M059J (cell line): Measurements from ENCODE around the gene EED. TPM values are rescaled to one million over a fixed set of nuclear protein-coding genes. Genes with fewer than 3 reads are reported as not detected.
A peak's percentile ranks its signal among the peaks of the same experiment; 100 is the strongest.

Experiments
- DNase-seq: peaks from one replicate; pipeline ENCODE4 v3.0.0-alpha.2; 2012; ENCODE audit warnings: low read depth
- total RNA-seq: library from RNA; depleted of rRNA; stranded (reverse); fragments of >200 nt; shearing (Covaris generic); gene quantifications from 2 replicates; pipeline ENCODE4 v1.2.3, GENCODE V29; 2014

EED gene
- total RNA-seq, 1 experiment from 2014 or later: 35.6 TPM

- no peak for DNase-seq
Observed at GRCh38 chr11:86249307-86250098, 5.0 kb downstream of the EED start.

GRCh38 chr11:86251345-86251744 lies 6.8 kb downstream of the EED start:
- DNase-seq: no peak

DNA sequence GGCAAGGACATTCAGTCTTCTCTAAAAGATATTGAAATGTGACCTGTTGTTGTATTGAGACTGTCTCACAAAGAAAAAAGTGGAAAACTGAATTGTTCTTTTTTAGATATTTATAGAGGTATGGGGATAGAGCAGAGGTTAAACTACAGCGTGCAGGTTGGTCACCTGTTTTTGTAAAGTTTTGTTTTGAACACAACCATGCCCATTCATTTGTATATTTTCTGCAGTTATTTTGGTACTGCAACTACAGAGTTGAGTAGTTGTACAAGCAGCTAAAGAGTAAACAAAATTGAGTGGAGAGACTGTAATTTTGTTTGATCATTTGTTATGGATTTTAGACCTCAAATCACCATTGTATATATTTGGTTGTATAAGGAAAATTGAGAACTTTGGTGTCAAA lies 11.3 kb downstream of the EED start:
- no peak for DNase-seq

- no peak for DNase-seq
Observed at GRCh38 chr11:86256608-86257007, 12.1 kb downstream of the EED start.

DNA sequence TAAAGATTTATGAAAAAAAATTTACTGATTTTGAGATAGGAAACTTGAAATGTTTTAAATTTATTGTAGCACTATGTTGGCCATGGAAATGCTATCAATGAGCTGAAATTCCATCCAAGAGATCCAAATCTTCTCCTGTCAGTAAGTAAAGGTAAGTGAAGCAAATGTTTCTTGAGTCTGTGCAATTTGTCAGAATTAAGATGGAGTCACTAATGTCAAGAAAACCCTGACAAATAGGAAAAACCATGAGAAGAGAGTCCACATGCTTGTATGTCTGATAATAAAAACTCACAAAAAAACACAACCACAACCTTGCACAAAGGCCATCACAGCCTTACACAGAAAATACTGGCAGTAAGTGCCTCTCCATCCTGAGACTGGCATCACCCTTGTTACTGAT lies 12.9 kb downstream of the EED start:
- no peak for DNase-seq

DNA sequence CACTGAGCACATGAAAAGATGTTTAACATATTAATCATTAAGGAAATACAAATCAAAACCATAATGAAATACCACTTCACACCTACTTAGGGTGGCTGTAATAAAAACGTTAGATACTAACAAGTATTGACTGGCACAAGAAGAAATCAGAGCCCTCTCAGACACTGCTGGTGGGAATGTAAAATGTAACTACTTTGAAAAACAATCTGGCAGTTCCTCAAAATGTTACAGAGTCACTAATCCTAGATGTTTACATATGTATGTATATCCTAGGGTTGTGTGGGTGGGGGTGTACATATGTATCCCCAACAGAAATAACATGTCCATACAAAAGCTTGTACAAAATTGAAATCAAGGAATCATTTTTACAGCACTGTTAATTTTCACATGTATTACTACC lies 15.2 kb downstream of the EED start:
- no peak for DNase-seq

GRCh38 chr11:86261328-86261727 lies 16.8 kb downstream of the EED start:
- no peak for DNase-seq

DNA sequence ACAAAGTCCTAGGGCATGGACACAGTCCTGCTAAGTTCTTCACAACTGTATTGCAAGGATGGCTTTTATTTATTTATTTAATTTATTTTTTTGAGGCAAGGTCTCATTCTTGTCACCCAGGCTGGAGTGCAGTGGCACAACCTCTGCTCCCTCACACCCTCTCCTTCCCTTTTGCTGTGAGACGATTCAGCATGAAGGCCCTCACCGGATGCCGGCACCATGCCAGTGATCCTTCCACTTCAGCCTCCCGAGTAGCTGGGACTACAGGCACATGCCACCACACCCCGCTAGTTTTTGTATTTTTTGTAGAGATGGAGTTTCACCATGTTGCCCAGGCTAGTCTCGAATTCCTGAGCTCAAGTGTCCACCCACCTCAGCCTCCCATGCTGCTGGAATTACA lies 17.8 kb downstream of the EED start:
- no peak for DNase-seq

DNA sequence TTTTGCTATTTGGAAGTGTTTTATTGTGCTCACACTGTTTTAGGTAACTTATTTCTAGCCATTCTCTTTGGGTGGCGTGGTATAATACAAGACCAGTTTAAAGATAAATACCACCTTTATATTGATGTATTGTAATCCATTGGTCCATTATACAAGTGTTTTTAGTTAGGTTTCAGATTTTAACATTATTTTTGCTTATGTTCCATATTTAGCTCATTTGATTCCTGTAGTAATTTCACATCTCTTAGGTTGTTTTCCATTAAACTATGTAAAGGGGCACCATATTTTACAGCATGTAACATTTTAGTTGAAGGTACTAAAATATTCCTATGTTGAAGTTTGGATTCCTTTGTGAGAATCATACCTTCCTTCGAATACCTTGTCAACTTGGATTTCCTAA lies 20.1 kb downstream of the EED start:
- DNase-seq: no peak

GRCh38 chr11:86265194-86265593 lies 20.6 kb downstream of the EED start:
- DNase-seq: no peak

DNA sequence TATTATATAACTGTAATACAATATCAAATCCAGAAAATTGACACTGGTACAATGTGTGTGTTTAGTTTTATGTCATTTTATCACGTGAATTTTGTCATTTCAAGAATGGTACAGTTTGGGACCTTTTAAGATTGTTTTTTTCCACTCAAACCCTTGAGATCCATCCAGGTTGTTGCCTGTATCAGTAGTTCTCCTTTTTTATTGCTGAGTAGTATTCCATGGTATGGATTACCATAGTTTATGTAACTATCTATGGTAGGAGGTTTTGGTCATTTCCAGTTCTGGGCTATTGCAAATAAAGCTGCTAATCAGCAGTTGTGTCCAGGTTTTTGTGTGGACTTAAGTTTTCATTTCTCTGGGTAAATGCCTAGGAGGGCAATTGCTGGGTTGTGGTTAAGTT lies 25.1 kb downstream of the EED start:
- DNase-seq: peak; percentile 20

DNA sequence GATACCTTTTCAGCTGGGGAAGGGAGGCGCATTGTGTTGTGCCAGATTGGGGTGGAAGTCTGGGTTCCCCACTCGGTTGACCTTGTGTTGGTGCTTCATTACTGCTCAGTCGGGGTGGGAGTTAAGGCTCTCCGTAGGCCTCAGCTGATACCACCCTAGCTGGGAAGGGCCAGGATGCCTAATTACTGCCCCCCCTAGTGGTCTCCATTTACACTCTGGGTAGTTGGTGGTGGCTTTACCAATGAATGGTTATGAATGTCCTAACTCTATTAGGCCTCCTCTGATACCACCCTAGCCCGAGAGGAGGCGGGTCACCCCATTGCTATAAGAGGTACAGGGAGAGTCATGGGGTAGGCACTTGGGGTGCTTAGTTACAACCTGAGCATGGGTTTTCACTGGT lies 29.9 kb downstream of the EED start:
- no peak for DNase-seq

GRCh38 chr11:86274999-86275398 lies 30.4 kb downstream of the EED start:
- DNase-seq: no peak

DNA sequence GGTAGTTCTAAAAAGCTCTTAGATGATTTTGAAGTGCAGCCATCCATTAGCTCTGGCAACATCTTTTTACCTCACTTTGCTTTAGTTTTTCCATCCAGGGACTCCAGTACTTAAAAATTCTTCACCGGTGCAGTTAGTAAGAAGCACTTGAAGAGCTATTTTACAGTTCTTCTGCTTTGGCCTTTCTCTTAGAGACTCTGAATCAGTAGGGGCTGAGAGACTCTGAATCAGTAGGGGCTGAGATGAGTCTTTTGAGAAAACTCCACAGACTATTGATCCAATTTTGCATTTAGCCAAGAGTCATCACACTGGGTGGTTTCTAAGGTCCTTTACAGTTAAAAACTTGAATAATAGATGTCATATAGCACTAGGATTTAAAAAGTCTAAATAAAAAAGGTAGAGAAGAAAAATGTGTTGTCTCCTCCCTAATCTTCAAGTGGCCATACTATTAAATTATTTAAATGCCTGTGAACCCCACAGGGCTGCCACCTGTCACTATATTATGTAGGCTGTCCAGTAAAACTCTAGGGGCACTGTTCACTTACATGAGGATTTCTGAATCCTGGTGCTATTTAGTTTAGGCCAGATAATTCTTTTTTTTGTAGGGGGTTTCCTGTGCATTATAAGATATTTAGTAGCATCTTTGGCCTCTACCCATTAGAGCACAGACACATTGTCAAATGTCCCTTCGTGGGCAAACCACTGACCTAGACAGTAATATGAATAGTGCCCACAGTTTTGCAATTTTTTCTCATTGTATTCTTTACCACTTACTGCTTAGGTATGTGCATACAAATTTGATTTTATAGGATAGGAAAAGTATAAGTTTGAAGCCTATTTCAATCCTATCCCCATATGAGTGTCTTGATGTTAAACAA lies 31.2 kb downstream of the EED start:
- DNase-seq: no peak

DNA sequence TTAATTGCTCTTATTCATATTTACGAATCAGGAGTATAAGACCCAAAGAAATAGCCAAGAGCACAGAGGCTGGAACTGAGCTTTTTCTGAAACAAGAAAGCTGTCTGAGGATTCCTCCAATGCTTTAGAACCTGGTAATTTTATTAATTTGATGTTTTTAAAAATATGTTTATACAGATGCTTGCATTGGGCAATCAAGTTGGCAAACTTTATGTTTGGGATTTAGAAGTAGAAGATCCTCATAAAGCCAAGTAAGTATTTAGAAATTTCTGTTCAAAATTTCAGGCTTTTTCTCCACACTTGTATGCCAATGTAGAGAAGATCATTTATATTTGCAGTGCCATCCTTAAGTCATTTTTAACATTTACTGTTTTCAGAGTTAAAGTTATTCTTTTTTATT lies 33.2 kb downstream of the EED start:
- no peak for DNase-seq

DNA sequence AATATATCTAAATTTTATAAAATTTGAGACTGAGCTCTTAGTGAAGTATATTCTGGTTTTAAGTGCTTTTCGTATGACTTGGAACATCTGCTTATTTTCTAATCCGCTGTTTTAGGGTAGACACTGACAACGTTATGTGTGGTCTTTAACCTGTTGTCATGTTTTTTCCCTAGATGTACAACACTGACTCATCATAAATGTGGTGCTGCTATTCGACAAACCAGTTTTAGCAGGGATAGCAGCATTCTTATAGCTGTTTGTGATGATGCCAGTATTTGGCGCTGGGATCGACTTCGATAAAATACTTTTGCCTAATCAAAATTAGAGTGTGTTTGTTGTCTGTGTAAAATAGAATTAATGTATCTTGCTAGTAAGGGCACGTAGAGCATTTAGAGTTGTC lies 33.7 kb downstream of the EED start:
- DNase-seq: no peak

GRCh38 chr11:86279747-86280146 lies 35.2 kb downstream of the EED start:
- no peak for DNase-seq

DNA sequence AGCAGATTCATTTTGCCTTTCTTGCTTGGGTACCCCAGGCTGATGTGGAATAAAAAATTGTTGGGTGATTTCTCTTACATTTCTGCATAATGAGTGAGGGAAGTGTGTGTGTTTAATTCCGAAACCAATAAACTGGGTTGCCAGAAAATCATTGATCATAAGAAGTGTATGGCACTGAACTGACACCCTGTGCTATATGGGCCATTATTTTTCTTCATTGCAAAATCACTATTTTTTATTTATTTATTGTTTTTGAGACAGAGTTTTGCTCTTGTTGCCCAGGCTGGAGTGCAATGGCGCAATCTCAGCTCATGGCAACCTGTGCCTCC lies 42.9 kb downstream of the EED start:
- no peak for DNase-seq

DNA sequence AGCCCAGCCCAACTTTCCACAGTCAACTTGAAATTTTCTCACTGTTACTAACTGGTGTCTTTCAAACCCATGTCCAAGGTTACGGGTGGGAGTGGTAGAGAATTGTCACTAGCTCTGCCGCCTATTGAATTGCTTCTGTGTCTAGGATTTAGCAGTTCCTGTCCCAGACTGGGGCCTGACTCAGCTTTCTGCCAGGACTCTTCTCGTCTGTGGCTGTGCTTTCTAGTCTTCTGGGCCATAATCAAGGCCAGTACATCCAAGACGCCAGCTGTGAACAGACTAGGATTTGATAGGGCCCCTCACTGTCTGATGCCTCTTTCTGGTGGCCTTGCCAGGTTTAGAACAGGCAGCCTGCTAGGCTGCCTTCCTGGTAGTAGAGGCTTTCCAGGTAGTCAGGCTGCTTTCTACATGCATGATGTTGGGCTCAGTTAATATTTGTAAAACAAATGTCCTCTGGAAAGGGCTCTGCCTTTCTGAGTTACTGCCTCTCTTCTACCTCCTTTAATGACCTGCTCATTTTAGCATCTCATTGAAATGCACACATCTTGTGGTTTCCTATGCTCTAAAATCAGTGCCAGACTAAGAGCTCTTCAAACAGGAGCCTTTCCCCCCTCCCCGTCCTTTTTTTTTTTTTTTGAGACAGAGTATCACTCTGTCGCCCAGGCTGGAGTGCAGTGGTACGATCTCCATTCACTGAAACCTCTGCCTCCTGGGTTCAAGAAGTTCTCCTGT lies 44.4 kb downstream of the EED start:
- DNase-seq: no peak

GRCh38 chr11:86289508-86290280 lies 45.1 kb downstream of the EED start:
- DNase-seq: peak; percentile 13

DNA sequence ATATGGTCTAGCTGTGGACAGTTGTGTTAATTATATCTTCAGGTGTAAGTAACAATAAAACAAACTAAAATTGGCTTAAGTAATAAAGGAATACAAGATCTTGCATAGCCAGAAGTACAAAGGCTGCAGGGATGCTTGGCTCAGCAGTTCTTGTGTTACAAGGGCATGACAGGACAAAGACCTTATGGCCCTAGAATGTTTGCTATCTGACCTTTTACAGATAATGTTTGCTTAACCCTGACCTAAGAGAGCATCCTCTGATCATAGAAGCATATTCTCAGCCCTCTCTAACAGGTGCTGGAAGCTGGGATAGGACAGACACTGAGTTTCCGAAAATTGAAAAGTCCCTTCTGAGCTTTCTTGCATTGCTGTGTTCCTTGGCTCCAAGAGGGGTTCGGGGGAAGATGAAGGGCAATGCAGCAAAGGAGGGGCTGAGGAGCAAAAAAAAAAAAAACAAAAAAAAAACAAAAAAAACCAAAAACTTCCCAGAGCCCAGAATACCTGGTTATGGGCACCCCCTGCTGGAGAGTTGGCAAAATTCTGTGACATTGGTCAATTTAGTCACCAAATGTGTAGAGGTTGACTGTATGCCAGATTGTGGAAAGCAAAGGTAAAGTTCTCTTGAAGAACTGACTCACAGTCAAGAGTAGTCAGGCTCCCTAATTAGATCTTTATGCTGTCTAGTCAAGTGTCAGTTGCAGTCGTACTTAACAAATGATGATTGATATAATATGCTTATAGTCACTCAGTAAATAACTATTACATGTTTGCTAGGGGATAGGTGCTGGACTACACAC lies 47.1 kb downstream of the EED start:
- peak; percentile 72 for DNase-seq
